IPS DF 6.9 (cell line): ENCODE measurements around the gene OR4D9.
A peak's percentile ranks its signal among the peaks of the same experiment; 100 is the strongest.

Experiments
- DNase-seq: peaks from one replicate; pipeline ENCODE4 v3.0.0-alpha.2; 2013; ENCODE audit warnings: low read depth, low spot score
- H3K27ac ChIP-seq: one replicate; pipeline ENCODE4 v1.5.1; 2013; ENCODE audit warnings: low read length, control low read depth
- H3K27me3 ChIP-seq: 2 replicates; pipeline ENCODE4 v1.6.1; 2013; ENCODE audit warnings: mild to moderate bottlenecking, low read length; ENCODE audit not compliant: control insufficient read depth, insufficient read depth
- H3K36me3 ChIP-seq: 2 replicates; pipeline ENCODE4 v1.6.1; 2013; ENCODE audit warnings: low read length; ENCODE audit not compliant: control insufficient read depth, insufficient read depth
- H3K4me1 ChIP-seq: 2 replicates; pipeline ENCODE4 v1.6.1; 2013; ENCODE audit warnings: low read length; ENCODE audit not compliant: control insufficient read depth, insufficient read depth
- H3K4me3 ChIP-seq: 2 replicates; pipeline ENCODE4 v1.5.1; 2013; ENCODE audit warnings: mild to moderate bottlenecking, low read length
- H3K9me3 ChIP-seq: 2 replicates; pipeline ENCODE4 v1.6.1; 2013; ENCODE audit warnings: low read length, inconsistent platforms; ENCODE audit not compliant: control insufficient read depth, insufficient read depth
- WGBS: extraction: QIAGEN DNeasy Blood & Tissue Kit; methylation state at CpG from one replicate; pipeline ENCODE4 v1.1.7; 2013; ENCODE audit warnings: mixed read lengths, missing lambda C conversion rate; ENCODE audit not compliant: insufficient read length, insufficient coverage; 5-methylcytosine and 5-hydroxymethylcytosine counted together

Gene OR4D9

GRCh38 chr11:59550368-59550841, 39.1 kb downstream of the OR4D9 start:
- Histone ChIP-seq H3K27me3 (no peaks in the 10 kb centered on the region), H3K4me1 (no peaks in the 10 kb centered on the region), H3K9me3 (no peaks in the 10 kb centered on the region), H3K27ac (no peak overlapping the region), H3K4me3 (peak overlapping the region; percentile 86; the same call in 1 of the 2 replicates), H3K36me3 (no peaks in the 10 kb centered on the region)
- DNase-seq, result no peak
- WGBS, result no CpG with 5 or more reads among the region's 31 CpGs

- Histone ChIP-seq H3K4me1 (no peaks in the 10 kb centered on the region), H3K27me3 (no peaks in the 10 kb centered on the region), H3K27ac (no peak overlapping the region), H3K4me3 (peak overlapping the region; percentile 86; the same call in 1 of the 2 replicates), H3K36me3 (no peaks in the 10 kb centered on the region), H3K9me3 (no peaks in the 10 kb centered on the region)
- WGBS, result no CpG with 5 or more reads among the region's 34 CpGs
- DNase-seq, result no peak
Measured at GRCh38 chr11:59550842-59551658, 39.7 kb downstream of the OR4D9 start.

- Histone ChIP-seq H3K4me3 (peak overlapping the region; percentile 86; the same call in 1 of the 2 replicates), H3K27ac (no peak overlapping the region), H3K36me3 (no peaks in the 10 kb centered on the region), H3K27me3 (no peaks in the 10 kb centered on the region), H3K9me3 (no peaks in the 10 kb centered on the region), H3K4me1 (no peaks in the 10 kb centered on the region)
- no CpG with 5 or more reads among the region's 30 CpGs for WGBS
- DNase-seq, result no peak
Measured at GRCh38 chr11:59551659-59552521, 40.6 kb downstream of the OR4D9 start.

- H3K9me3 ChIP-seq, result no peaks in the 10 kb centered on the region
- H3K27me3 ChIP-seq, result no peaks in the 10 kb centered on the region
- no peak overlapping the region for H3K4me3 ChIP-seq
- no peak for DNase-seq
- no CpG with 5 or more reads among the region's 2 CpGs for WGBS
- H3K27ac ChIP-seq, result no peak overlapping the region
- H3K4me1 ChIP-seq, result no peaks in the 10 kb centered on the region
- H3K36me3 ChIP-seq, result no peaks in the 10 kb centered on the region
Measured at GRCh38 chr11:59552844-59553243, 41.5 kb downstream of the OR4D9 start.

DNA sequence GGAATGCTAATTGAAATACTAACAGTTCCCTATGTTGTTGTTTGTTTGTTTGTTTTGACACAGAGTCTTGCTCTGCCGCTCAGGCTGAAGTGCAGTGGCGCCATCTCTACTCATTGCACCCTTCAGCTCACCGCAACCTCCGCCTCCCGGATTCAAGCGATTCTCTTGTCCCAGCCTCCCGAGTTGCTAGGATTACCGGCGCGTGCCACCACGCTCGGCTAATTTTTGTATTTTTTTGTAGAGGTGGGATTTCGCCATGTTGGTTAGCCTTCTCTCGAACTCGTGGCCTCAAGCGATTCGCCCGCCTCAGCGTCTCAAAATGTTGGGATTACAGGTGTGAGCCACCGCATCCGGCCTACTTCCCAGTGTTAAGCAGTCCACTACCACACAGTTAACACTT, 42.0 kb downstream of the OR4D9 start:
- Histone ChIP-seq H3K4me3 (no peak overlapping the region), H3K36me3 (no peaks in the 10 kb centered on the region), H3K27me3 (no peaks in the 10 kb centered on the region), H3K4me1 (no peaks in the 10 kb centered on the region), H3K9me3 (no peaks in the 10 kb centered on the region), H3K27ac (no peak overlapping the region)
- WGBS, result no CpG with 5 or more reads among the region's 21 CpGs
- DNase-seq, result no peak

- Histone ChIP-seq H3K27me3 (no peaks in the 10 kb centered on the region), H3K27ac (no peak overlapping the region), H3K9me3 (no peaks in the 10 kb centered on the region), H3K4me3 (peak overlapping the region; percentile 75), H3K4me1 (peaks cover 2% of the 10 kb centered on the region; the same call in 1 of the 2 replicates), H3K36me3 (no peaks in the 10 kb centered on the region)
- WGBS, result no CpG with 5 or more reads among the region's 17 CpGs
- DNase-seq, result no peak
Measured at GRCh38 chr11:59555601-59556114, 44.3 kb downstream of the OR4D9 start.

DNA sequence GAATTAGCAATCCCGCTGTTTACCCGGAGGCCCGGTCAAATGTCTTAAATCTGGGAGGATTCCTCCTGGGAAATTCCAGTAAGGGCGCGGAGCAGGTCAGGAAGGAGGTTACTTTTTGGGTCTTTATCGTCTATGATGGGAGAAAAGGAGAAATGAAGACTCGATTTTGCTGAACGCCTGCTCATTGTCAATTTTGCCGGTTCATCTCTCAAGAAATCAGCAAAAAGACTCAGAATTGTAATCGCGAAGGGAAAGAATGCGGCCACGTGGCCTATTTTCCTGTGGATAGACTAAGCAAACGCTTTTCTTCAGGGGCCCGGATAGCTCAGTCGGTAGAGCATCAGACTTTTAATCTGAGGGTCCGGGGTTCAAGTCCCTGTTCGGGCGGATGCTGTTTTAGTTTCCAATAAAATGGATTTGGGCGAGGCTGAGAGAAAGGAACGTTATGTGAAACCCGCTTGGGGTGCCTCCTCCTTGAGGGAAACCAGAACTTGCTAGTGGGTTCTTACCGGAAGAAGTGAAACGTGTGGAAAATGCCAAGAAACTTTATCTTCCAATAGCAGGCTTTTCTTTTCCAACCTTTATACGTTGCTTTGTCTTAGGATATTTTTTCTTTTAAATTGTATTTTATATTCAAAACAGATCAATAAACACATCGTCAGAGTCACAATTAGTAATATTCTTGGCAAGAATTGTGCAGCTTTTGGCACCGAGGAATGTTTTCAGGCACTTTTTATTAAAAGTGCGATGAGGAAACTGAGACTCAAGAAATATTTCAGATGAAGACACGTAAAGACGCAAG, 45.0 kb downstream of the OR4D9 start:
- no CpG with 5 or more reads among the region's 30 CpGs for WGBS
- Histone ChIP-seq H3K4me3 (peak overlapping the region; percentile 75), H3K36me3 (no peaks in the 10 kb centered on the region), H3K27ac (no peak overlapping the region), H3K4me1 (peaks cover 2% of the 10 kb centered on the region; the same call in 1 of the 2 replicates), H3K27me3 (no peaks in the 10 kb centered on the region), H3K9me3 (no peaks in the 10 kb centered on the region)
- no peak for DNase-seq

GRCh38 chr11:59556917-59557348, 45.6 kb downstream of the OR4D9 start:
- no peak for DNase-seq
- H3K27ac ChIP-seq, result no peak overlapping the region
- no peaks in the 10 kb centered on the region for H3K36me3 ChIP-seq
- H3K4me3 ChIP-seq, result peak overlapping the region; percentile 49; the same call in 1 of the 2 replicates
- no peaks in the 10 kb centered on the region for H3K27me3 ChIP-seq
- no CpG with 5 or more reads among the region's 13 CpGs for WGBS
- no peaks in the 10 kb centered on the region for H3K9me3 ChIP-seq
- H3K4me1 ChIP-seq, result peaks cover 2% of the 10 kb centered on the region; the same call in 1 of the 2 replicates

- H3K36me3 ChIP-seq, result no peaks in the 10 kb centered on the region
- WGBS, result no CpG with 5 or more reads among the region's 7 CpGs
- H3K4me3 ChIP-seq, result peak overlapping the region; percentile 51; the same call in 1 of the 2 replicates
- H3K27ac ChIP-seq, result no peak overlapping the region
- no peak for DNase-seq
- H3K9me3 ChIP-seq, result no peaks in the 10 kb centered on the region
- H3K27me3 ChIP-seq, result no peaks in the 10 kb centered on the region
- peaks cover 2% of the 10 kb centered on the region; the same call in 1 of the 2 replicates for H3K4me1 ChIP-seq
Measured at GRCh38 chr11:59558270-59558643, 46.9 kb downstream of the OR4D9 start.
